ENCODE results near the gene GALNT6. TPM values are rescaled to one million over a fixed set of nuclear protein-coding genes. Genes with fewer than 3 reads are reported as not detected.

The GALNT6 gene
- total and polyA plus RNA-seq, 9 of the 15 experiments (the other 6 are each of a cell fraction or from before 2014, with no cell fraction given) = 1.5 to 8.6 (median 5.1) TPM

DNA sequence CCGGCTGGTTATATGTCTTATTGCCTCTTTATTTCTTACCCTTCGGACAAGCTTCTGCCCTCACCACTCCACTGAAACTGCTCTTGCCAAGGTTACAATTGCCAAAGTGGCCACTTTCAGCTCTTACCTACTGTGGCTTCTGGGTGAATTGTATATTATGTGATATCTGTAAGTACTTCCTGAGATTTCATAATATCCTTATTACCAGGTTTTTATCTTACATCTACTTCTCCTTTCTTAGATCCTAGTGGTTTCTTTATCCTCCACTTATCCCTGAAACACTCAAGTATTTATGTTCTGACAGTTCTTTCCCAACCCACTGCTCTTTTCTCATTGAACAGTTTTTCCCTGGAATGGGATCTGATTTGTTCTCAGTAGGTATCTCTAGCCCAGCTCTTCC is 55.3 kb downstream of the GALNT6 start (continued):
- TF ChIP-seq, protein P1, sequence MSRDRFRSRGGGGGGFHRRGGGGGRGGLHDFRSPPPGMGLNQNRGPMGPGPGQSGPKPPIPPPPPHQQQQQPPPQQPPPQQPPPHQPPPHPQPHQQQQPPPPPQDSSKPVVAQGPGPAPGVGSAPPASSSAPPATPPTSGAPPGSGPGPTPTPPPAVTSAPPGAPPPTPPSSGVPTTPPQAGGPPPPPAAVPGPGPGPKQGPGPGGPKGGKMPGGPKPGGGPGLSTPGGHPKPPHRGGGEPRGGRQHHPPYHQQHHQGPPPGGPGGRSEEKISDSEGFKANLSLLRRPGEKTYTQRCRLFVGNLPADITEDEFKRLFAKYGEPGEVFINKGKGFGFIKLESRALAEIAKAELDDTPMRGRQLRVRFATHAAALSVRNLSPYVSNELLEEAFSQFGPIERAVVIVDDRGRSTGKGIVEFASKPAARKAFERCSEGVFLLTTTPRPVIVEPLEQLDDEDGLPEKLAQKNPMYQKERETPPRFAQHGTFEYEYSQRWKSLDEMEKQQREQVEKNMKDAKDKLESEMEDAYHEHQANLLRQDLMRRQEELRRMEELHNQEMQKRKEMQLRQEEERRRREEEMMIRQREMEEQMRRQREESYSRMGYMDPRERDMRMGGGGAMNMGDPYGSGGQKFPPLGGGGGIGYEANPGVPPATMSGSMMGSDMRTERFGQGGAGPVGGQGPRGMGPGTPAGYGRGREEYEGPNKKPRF (IDR thresholded peaks at IDR 0.05; ENCODE audit: low read depth, low read length) = no peak
- TF ChIP-seq ZNF184 (CRISPR knock-in tag; IDR thresholded peaks at IDR 0.05) (no peak), CEBPG (CRISPR knock-in tag; IDR thresholded peaks at IDR 0.05) (no peak), CEBPG (tag; conservative IDR thresholded peaks at IDR 0.05 in 1 of 2, IDR thresholded peaks at IDR 0.05 in 1 of 2) (peak; percentile 48 to 57; a peak in 2 of 4 replicates), TRIM24 (IDR thresholded peaks at IDR 0.05) (peak in 1 of 2 experiments; percentile 25; a peak in 1 of 4 replicates), ADNP (tag; IDR thresholded peaks at IDR 0.05) (no peak), U2AF2 (optimal IDR thresholded peaks at IDR 0.05; ENCODE audit: low read depth, low read length) (no peak), TBP (optimal IDR thresholded peaks at IDR 0.05; ENCODE audit: low read depth, low read length) (peak; percentile 49), ZNF695 (CRISPR knock-in tag; IDR thresholded peaks at IDR 0.05) (no peak), SMARCE1 (IDR thresholded peaks at IDR 0.05) (peak; percentile 51; the same call in 1 of the 2 replicates), MED1 (CRISPR knock-in tag; IDR thresholded peaks at IDR 0.05; ENCODE audit: borderline replicate concordance) (no peak)
- TF ChIP-seq, protein P2, sequence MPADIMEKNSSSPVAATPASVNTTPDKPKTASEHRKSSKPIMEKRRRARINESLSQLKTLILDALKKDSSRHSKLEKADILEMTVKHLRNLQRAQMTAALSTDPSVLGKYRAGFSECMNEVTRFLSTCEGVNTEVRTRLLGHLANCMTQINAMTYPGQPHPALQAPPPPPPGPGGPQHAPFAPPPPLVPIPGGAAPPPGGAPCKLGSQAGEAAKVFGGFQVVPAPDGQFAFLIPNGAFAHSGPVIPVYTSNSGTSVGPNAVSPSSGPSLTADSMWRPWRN (IDR thresholded peaks at IDR 0.05; ENCODE audit: low read depth) = 0 out of 2 replicates have a peak, but pooled peaks have one; percentile 22
- TF ChIP-seq, protein P3, sequence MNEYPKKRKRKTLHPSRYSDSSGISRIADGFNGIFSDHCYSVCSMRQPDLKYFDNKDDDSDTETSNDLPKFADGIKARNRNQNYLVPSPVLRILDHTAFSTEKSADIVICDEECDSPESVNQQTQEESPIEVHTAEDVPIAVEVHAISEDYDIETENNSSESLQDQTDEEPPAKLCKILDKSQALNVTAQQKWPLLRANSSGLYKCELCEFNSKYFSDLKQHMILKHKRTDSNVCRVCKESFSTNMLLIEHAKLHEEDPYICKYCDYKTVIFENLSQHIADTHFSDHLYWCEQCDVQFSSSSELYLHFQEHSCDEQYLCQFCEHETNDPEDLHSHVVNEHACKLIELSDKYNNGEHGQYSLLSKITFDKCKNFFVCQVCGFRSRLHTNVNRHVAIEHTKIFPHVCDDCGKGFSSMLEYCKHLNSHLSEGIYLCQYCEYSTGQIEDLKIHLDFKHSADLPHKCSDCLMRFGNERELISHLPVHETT (CRISPR knock-in tag; conservative IDR thresholded peaks at IDR 0.05 in 1 of 2, IDR thresholded peaks at IDR 0.05 in 1 of 2) = no peak
